Esophagus squamous epithelium (tissue), 4 donors: ENCODE data around the gene KCNK10. TPM values are rescaled to one million over a fixed set of nuclear protein-coding genes. Genes with fewer than 3 reads are reported as not detected.

ENCODE experiments used
- total RNA-seq, 4 donors: library from RNA; depleted of rRNA; stranded (reverse); fragments of >200 nt; gene quantifications; one replicate each; pipeline ENCODE4 v1.1.0, GENCODE V29; 2016

The KCNK10 gene
- total RNA-seq, 4 donors from 2014 or later = 0.57 to 4.7 (median 1.5) TPM

Other genes with a start within 250 kb of the KCNK10 start
- 10 to 100 TPM in 2 of 4 donors, 1 to 10 TPM in 2; 2.2 to 15.2 (median 7.2) TPM for gene SPATA7, start 62.4 kb upstream of the KCNK10 start, total RNA-seq
- 10 to 100 TPM in 1 of 4 donors, 1 to 10 TPM in 3; 4.7 to 14.5 (median 6.1) TPM for gene PTPN21, start 231.7 kb upstream of the KCNK10 start, total RNA-seq
- 10 to 100 TPM; 28.3 to 52.3 (median 36.1) TPM for gene ZC3H14, start 239.8 kb upstream of the KCNK10 start, total RNA-seq